AG04450 (cell line): ENCODE data around the gene ZC3H7A. TPM values are rescaled to one million over a fixed set of nuclear protein-coding genes. Genes with fewer than 3 reads are reported as not detected.

Source experiments
- CTCF ChIA-PET: fragments of 300-600, 350-600 bp; formaldehyde crosslinking; extraction: SDS; loops from one replicate; lab custom pipeline; 2022; ENCODE audit warnings: antibody characterized with exemption, inconsistent platforms; lab: Charles Lee
- POLR2A ChIA-PET: fragments of 350-600 bp; formaldehyde crosslinking; extraction: SDS; loops from one replicate; lab custom pipeline; 2021; ENCODE audit warnings: antibody characterized with exemption, inconsistent platforms; lab: Yijun Ruan, JAX
- DNase-seq: peaks from one replicate; pipeline ENCODE4 v3.0.0-alpha.2; 2011; ENCODE audit warnings: low read depth, low spot score
- H3K27ac ChIP-seq: one replicate; pipeline ENCODE4 v1.5.1; 2012; ENCODE audit warnings: low read depth, low read length, control low read depth
- H3K27me3 ChIP-seq: one replicate; pipeline ENCODE4 v1.6.0; 2012; ENCODE audit warnings: low read length; ENCODE audit not compliant: control insufficient read depth, insufficient read depth
- H3K4me3 ChIP-seq: 2 replicates; pipeline ENCODE4 v1.5.1; 2011; ENCODE audit warnings: mild to moderate bottlenecking, low read depth, low read length, control low read depth
- H3K9me3 ChIP-seq: 2 replicates; pipeline ENCODE4 v1.5.1; 2012; ENCODE audit warnings: low read length; ENCODE audit not compliant: control insufficient read depth, insufficient read depth
- polyA plus RNA-seq: library from polyadenylated mRNA; depleted of rRNA; stranded (reverse); fragments of >200 nt; gene quantifications from 2 replicates; pipeline ENCODE4 v1.2.3, GENCODE V29; 2011
- TF ChIP-seq, protein P1 (sequence below): IDR thresholded peaks from 2 replicates; pipeline ENCODE4 v1.5.1; 2011; ENCODE audit warnings: low read depth, low read length, control low read depth, inconsistent platforms

Gene ZC3H7A
- polyA plus RNA-seq, 1 experiment: 72.6 TPM

DNA sequence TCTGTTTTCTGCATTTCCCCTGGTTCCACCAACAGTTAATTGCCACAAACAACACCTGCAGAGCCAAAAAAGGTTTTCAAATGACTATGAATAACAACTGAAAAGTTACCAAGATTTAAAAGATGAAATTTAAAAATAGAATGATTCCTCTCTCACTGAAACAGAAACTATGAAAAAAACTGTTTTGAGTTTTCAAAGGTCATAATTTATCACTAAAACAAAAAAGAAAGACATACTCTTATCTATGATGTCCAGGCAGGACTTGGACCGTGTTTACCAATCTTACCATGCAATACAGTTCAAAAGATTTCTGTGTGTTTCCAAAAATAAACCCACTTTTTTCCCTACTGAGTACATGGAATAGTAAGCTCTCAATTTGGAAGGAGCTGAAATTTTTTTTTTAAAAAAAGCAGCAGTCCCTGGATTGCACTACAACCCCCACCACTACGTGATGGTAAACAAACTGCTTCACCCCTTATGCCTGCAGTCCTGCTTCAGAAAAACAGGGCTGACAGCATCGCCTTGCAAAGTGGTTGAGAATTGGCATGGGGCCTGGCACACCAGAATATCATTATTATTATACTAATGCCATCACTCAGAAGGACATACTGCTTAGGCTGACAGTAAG lies 62.9 kb downstream of the ZC3H7A start:
- TF ChIP-seq, protein P1, sequence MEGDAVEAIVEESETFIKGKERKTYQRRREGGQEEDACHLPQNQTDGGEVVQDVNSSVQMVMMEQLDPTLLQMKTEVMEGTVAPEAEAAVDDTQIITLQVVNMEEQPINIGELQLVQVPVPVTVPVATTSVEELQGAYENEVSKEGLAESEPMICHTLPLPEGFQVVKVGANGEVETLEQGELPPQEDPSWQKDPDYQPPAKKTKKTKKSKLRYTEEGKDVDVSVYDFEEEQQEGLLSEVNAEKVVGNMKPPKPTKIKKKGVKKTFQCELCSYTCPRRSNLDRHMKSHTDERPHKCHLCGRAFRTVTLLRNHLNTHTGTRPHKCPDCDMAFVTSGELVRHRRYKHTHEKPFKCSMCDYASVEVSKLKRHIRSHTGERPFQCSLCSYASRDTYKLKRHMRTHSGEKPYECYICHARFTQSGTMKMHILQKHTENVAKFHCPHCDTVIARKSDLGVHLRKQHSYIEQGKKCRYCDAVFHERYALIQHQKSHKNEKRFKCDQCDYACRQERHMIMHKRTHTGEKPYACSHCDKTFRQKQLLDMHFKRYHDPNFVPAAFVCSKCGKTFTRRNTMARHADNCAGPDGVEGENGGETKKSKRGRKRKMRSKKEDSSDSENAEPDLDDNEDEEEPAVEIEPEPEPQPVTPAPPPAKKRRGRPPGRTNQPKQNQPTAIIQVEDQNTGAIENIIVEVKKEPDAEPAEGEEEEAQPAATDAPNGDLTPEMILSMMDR: no peak
- CTCF ChIA-PET: interaction anchor here (1.2 to 1.5 kb wide), 2 partner anchors 20 to 64 kb away, joined by 3 read pairs; no protein-coding TSS in a partner anchor

DNA sequence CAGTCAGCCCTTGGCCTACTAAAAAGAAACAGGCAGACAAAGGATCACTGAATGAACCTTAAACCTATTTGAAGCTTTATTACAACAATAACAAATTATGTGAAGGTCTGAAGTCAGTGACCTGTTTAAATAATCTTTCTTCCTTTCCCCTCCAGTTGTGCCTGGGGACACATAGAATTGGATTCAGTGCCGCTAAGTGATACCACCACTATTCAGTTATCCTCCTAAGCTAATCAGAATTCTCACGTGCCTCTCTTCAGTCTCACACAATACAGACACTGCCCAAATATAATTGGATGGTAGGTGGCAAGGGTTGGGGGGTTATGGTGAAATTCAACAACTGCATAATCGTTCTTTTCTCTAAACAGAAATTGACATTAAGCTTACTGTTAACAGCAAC lies 65.8 kb downstream of the ZC3H7A start:
- no peaks in the 10 kb centered on the region for H3K27me3 ChIP-seq
- no peaks in the 10 kb centered on the region for H3K9me3 ChIP-seq
- H3K27ac ChIP-seq: no peak overlapping the region
- CTCF ChIA-PET: interaction anchor here (0.5 to 2.5 kb wide), 4 partner anchors 17 to 335 kb away, joined by 3 to 6 read pairs (median 4); partner anchors contain the start of gene ZC3H7A
- DNase-seq: no peak
- no peak overlapping the region for H3K4me3 ChIP-seq
- TF ChIP-seq, protein P1: no peak
- POLR2A ChIA-PET: interaction anchor here (0.6 kb wide), 1 partner anchor 66 kb away, joined by 3 read pairs; the partner anchor contains the start of gene ZC3H7A

More for the DNA sequence above, 62.9 kb downstream of the ZC3H7A start:
- Histone ChIP-seq H3K27me3 (no peaks in the 10 kb centered on the region), H3K9me3 (no peaks in the 10 kb centered on the region), H3K27ac (no peak overlapping the region), H3K4me3 (no peak overlapping the region)
- DNase-seq: no peak
- POLR2A ChIA-PET: no interaction called here

DNA sequence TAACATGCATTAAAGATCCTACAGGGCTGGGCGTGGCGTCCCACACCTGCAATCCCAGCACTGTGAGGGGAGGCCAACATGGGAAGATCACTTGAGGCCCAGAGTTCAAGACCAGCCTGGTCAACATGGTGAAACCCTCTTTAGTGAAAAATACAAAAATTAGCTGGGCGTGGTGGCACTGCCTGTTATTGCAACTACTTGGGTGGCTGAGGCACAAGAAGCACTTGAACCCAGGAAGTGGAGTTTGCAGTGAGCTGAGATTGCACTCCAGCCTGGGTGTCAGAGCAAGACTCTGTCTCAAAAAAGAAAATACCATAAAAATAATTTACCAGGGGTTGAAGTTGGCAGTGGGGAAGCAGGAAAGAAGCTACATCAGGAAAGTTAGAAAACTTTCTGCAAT lies 67.3 kb downstream of the ZC3H7A start:
- Histone ChIP-seq H3K4me3 (no peak overlapping the region), H3K27me3 (no peaks in the 10 kb centered on the region), H3K9me3 (no peaks in the 10 kb centered on the region), H3K27ac (no peak overlapping the region)
- no peak for DNase-seq
- ChIA-PET POLR2A (no interaction called here), CTCF (no interaction called here)
- TF ChIP-seq, protein P1: no peak

DNA sequence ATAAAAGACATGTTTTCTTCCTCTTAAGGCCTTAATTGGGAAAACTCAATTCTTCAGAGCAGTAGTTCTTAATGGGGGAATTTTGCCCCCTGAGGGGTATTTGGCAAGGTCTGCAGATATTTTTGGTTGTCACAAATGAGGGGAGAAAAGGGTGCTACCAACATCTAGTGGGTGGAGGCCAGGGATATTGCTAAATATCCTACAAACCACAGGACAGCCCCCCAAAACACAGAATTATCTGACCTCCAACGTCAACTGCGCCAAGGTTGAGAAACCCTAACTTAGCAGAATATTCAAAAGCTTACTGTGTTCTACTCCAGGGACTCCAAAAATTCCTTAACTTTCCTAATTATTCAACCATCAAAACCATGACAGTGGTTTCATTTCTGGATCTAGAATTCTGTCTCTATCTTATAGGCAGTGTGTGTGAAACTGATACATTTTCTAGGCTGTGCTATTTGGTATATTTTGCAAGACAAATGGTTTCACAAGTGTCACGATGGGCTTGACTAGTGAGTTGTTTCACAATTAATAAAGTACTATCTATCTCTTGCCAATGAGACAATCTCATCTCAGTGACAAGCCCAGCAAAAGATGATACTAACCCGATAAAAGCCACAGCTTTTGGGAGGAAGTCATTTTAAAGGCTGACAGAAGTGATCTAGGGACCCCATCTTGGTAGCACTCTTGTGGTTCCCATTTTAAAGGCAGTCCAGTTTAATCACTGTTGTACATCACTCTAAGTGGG lies 69.1 kb downstream of the ZC3H7A start:
- DNase-seq: no peak
- POLR2A ChIA-PET: interaction anchor here (0.6 kb wide), 1 partner anchor 81 kb away, joined by 3 read pairs; no protein-coding TSS in a partner anchor
- H3K4me3 ChIP-seq: no peak overlapping the region
- no peaks in the 10 kb centered on the region for H3K27me3 ChIP-seq
- TF ChIP-seq, protein P1: no peak
- H3K27ac ChIP-seq: no peak overlapping the region
- no peaks in the 10 kb centered on the region for H3K9me3 ChIP-seq
- CTCF ChIA-PET: interaction anchor here (0.6 kb wide), 1 partner anchor 15 kb away, joined by 9 read pairs; no protein-coding TSS in a partner anchor
